ENCODE measurements around the gene GAGE10. TPM values are rescaled to one million over a fixed set of nuclear protein-coding genes. Genes with fewer than 3 reads are reported as not detected.
"Not testable (repeated sequence)": the region's sequence is repeated elsewhere in the genome, so short reads cannot be mapped to it uniquely, and the experiment has no call there.

The GAGE10 gene
- total and polyA plus RNA-seq, 4 experiments from 2014 or later, result not detected

DNA sequence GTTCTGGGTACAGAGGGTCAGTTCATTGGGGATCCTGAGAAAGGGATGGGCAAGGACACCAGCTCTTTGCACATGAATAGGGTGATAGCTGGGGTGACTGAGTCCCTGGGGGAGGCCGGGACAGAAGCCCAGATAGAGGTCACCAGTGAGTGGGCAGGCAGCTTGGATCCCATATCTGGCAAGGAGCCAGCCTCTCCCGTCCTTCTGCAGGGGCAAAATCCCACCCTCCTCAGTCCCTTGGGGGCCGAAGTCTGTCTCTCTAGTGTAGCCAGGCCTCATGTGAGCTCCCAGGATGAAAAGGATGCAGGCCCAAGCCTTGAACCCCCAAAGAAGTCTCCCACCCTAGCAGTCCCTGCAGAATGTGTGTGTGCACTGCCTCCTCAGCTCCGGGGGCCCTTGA lies 16.9 kb upstream of the GAGE10 start:
- peaks cover 29% of the 10 kb centered on the region for H3K4me1 ChIP-seq (ENCODE audit: insufficient read depth, low read length)
- ChIA-PET POLR2A (ENCODE audit: partially characterized antibody) (interaction anchor here (0.6 to 2.8 kb wide), 2 partner anchors 8 to 10 kb away, joined by 4 to 14 read pairs; no protein-coding TSS in a partner anchor), CTCF (ENCODE audit: partially characterized antibody) (interaction anchor here (1.1 to 1.7 kb wide), 2 partner anchors 10 to 57 kb away, joined by 3 to 6 read pairs; no protein-coding TSS in a partner anchor)
- intact Hi-C loops (cut with micrococcal nuclease), result no loop called here
- no peaks in the 10 kb centered on the region for H3K36me3 ChIP-seq (ENCODE audit: insufficient read depth, low read length)
- H3K9me3 ChIP-seq (ENCODE audit: control insufficient read depth in 1 of 2, low read length in 2 of 2), result no peaks in the 10 kb centered on the region
- peak overlapping the region in 1 of 7 donors; percentile 17 for H3K27ac Mint-ChIP-seq
- H3K27ac ChIP-seq (ENCODE audit: low read depth, low read length), result no peak overlapping the region
- H3K4me3 Mint-ChIP-seq, result no peak overlapping the region
- peaks cover 23 to 42% (median 29%) of the 10 kb centered on the region in 4 donors for H3K4me1 Mint-ChIP-seq
- no peaks in the 10 kb centered on the region for H3K27me3 ChIP-seq (ENCODE audit: insufficient read depth, low read length)
- no peaks in the 10 kb centered on the region for H3K27me3 Mint-ChIP-seq
- H3K9me3 Mint-ChIP-seq, result peaks cover 0 to 2% (median 0%) of the 10 kb centered on the region in 8 donors
- H3K36me3 Mint-ChIP-seq, result peaks cover 0 to 4% of the 10 kb centered on the region in 2 donors
- no peak for DNase-seq
- H3K4me3 ChIP-seq (ENCODE audit: low read length in 2 of 2), result no peak overlapping the region

DNA sequence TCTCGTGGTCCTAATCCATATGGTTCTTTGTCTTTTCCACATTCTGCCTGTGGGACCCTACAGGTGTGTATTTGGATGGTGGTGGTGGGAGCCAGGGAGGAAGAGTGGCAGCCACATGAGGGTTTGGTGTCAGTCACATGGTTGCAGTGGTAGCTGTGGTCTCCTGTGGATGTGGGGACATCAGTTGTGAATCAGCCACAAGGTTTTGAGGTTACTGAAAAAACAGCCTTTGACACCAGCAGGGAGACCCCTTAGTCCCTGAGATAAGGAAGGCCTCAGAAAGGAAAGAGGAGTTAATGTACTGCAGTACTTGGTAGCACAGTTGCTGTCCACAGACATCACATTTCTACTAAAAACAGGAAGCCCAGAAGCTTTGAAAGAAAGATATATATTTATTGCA lies 15.8 kb upstream of the GAGE10 start:
- Mint-ChIP-seq H3K4me3 (no peak overlapping the region), H3K27me3 (no peaks in the 10 kb centered on the region), H3K36me3 (no peaks in the 10 kb centered on the region), H3K4me1 (peaks cover 24 to 43% (median 29%) of the 10 kb centered on the region in 4 donors), H3K27ac (peak overlapping the region in 4 of 7 donors; percentile 4 to 86 (median 46)), H3K9me3 (peaks cover 0 to 2% (median 0%) of the 10 kb centered on the region in 8 donors)
- H3K27ac ChIP-seq (ENCODE audit: low read depth, low read length), result no peak overlapping the region
- intact Hi-C loops (cut with micrococcal nuclease), result no loop called here
- peaks cover 29% of the 10 kb centered on the region for H3K4me1 ChIP-seq (ENCODE audit: insufficient read depth, low read length)
- H3K27me3 ChIP-seq (ENCODE audit: insufficient read depth, low read length), result no peaks in the 10 kb centered on the region
- no peaks in the 10 kb centered on the region for H3K36me3 ChIP-seq (ENCODE audit: insufficient read depth, low read length)
- ChIA-PET CTCF (ENCODE audit: partially characterized antibody) (interaction anchor here (1.7 kb wide), 1 partner anchor 11 kb away, joined by 6 read pairs; no protein-coding TSS in a partner anchor), POLR2A (ENCODE audit: partially characterized antibody) (interaction anchor here (2.8 kb wide), 1 partner anchor 11 kb away, joined by 14 read pairs; no protein-coding TSS in a partner anchor)
- H3K9me3 ChIP-seq (ENCODE audit: control insufficient read depth in 1 of 2, low read length in 2 of 2), result no peaks in the 10 kb centered on the region
- DNase-seq, result no peak
- no peak overlapping the region for H3K4me3 ChIP-seq (ENCODE audit: low read length in 2 of 2)

DNA sequence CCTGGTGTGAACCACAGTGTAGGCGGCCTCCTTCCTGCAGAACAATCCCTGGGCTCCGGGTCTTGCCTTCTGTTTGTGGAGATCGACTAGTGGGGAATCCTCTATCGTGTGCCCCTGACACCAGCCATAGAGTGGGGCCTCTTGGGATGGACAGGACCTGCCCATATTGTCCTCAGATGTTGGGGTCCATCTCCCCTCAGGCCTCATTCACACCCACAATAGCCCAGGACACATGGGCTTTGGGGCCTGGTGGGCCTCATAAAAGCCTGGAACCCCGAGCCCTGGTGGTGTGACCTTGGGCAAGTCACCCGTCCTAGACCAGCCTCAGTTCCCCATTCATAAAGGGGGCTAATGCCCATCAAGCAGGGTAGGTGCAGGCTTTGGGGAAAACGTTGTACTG lies 13.2 kb upstream of the GAGE10 start:
- POLR2A ChIA-PET (ENCODE audit: partially characterized antibody), result interaction anchor here (1.6 kb wide), 1 partner anchor 17 kb away, joined by 9 read pairs; no protein-coding TSS in a partner anchor
- H3K27ac Mint-ChIP-seq, result no peak overlapping the region
- H3K9me3 Mint-ChIP-seq, result peaks cover 0 to 2% (median 0%) of the 10 kb centered on the region in 8 donors
- no peak overlapping the region for H3K4me3 ChIP-seq (ENCODE audit: low read length in 2 of 2)
- no peak overlapping the region for H3K27ac ChIP-seq (ENCODE audit: low read depth, low read length)
- H3K4me1 Mint-ChIP-seq, result peaks cover 22 to 42% (median 29%) of the 10 kb centered on the region in 4 donors
- CTCF ChIA-PET (ENCODE audit: partially characterized antibody), result interaction anchor here (2.3 kb wide), 1 partner anchor 14 kb away, joined by 9 read pairs; no protein-coding TSS in a partner anchor
- no peaks in the 10 kb centered on the region for H3K9me3 ChIP-seq (ENCODE audit: control insufficient read depth in 1 of 2, low read length in 2 of 2)
- no peak for DNase-seq
- H3K36me3 ChIP-seq (ENCODE audit: insufficient read depth, low read length), result no peaks in the 10 kb centered on the region
- no peaks in the 10 kb centered on the region for H3K36me3 Mint-ChIP-seq
- H3K27me3 Mint-ChIP-seq, result no peaks in the 10 kb centered on the region
- intact Hi-C loops (cut with micrococcal nuclease), result no loop called here
- no peak overlapping the region for H3K4me3 Mint-ChIP-seq
- peaks cover 34% of the 10 kb centered on the region for H3K4me1 ChIP-seq (ENCODE audit: insufficient read depth, low read length)
- no peaks in the 10 kb centered on the region for H3K27me3 ChIP-seq (ENCODE audit: insufficient read depth, low read length)

DNA sequence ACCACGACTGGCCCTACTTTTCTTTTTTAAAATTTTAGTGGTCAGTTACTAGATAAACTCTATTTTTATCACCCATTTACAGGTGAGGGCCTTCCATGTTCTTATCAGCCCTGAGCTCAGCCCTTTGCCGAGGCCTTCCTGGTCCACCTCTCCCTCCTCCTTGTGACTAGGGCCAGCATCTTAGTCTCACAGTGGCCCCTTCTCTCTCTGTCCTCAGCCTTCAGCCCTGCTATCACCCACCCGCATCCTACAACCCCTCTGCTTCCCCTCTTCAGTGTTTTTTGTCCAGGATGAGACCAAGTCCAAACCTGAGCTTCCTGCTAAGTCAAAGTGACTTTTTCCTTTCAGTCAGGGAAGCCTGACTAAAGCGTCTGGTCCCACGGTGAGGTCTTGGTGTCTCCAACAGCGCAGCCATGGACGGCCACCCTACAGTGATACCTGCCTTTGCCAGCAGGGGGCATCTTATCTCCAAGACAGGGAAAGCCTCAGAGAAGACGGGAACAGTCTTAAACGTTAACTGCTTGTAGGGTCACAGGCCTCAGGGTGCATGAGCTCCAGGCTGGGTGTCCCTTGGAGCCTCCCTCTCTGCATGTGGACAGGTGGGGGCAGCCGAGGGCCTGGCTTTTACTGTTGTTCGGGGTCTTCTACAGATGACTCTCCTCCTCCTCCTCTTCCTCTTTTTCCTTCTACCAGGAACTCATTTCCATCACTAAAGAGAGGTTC lies 11.7 kb upstream of the GAGE10 start:
- peak overlapping the region in 5 of 8 donors; percentile 1 to 84 (median 57) for H3K4me3 Mint-ChIP-seq
- Histone ChIP-seq H3K4me3 (ENCODE audit: low read length in 2 of 2) (no peak overlapping the region), H3K27ac (ENCODE audit: low read depth, low read length) (no peak overlapping the region), H3K36me3 (ENCODE audit: insufficient read depth, low read length) (no peaks in the 10 kb centered on the region), H3K27me3 (ENCODE audit: insufficient read depth, low read length) (no peaks in the 10 kb centered on the region), H3K4me1 (ENCODE audit: insufficient read depth, low read length) (peaks cover 34% of the 10 kb centered on the region), H3K9me3 (ENCODE audit: control insufficient read depth in 1 of 2, low read length in 2 of 2) (no peaks in the 10 kb centered on the region)
- CTCF ChIA-PET (ENCODE audit: partially characterized antibody), result interaction anchor here (0.9 to 2.3 kb wide), 8 partner anchors 11 to 462 kb away, joined by 3 to 14 read pairs (median 6); no protein-coding TSS in a partner anchor
- peak; percentile 56 to 64 (median 59) for DNase-seq
- intact Hi-C loops (cut with micrococcal nuclease), result loop anchor here (1.0 to 2.0 kb wide), 2 partner anchors 463 to 587 kb away; partner anchors contain the start of gene USP27X
- peaks cover 0 to 2% (median 0%) of the 10 kb centered on the region in 8 donors for H3K9me3 Mint-ChIP-seq
- H3K27ac Mint-ChIP-seq, result peak overlapping the region in 6 of 7 donors; percentile 10 to 91 (median 74)
- peaks cover 22 to 42% (median 29%) of the 10 kb centered on the region in 4 donors for H3K4me1 Mint-ChIP-seq
- POLR2A ChIA-PET (ENCODE audit: partially characterized antibody), result interaction anchor here (1.1 to 2.2 kb wide), 4 partner anchors 18 to 101 kb away, joined by 3 to 9 read pairs (median 8); no protein-coding TSS in a partner anchor
- no peaks in the 10 kb centered on the region for H3K27me3 Mint-ChIP-seq
- no peaks in the 10 kb centered on the region for H3K36me3 Mint-ChIP-seq

DNA sequence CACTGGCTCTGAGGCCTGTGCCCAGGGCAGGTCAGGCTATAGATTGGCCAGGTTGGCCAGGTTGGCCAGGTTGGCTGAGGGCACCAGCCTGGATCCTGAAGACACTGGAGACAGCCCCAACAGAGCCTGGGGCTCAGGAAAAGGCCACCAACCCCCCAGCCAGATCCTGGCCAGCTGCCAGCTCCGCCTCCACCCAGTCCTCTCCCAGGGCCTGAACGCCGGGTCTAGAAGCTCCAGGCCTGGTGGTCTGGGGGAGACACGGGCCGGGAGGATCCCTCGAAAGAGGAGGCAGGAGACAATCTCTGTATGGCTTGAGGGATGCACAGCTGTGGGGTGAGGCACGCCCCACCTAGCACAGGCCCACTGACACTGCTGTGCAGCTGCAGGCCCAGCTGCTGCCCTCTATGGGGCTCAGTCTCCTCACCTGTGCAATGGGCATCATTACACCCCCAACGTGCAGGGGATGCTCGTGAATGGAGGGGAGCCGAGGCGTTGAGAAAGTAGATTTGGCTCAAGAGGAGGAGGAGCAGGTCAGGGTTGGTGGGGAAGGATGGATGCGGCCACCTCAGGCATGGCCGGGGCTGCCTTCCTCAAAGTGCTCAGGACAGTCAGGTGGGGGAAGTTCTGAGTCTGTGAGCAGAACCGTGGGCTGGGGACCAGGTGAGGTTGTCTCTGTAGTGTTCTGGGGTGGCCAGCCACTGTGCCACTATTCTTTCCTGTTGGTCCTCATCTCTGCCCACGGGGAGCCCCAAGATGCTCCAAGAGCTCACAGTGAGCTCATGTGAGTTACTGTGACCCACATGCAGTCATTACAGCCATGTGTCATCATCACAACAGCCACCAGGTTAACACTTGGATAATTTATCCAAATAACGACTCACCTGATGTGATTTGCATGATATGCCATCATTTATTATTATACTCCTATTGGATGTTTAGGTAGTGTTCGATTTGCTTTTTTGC lies 10.8 kb upstream of the GAGE10 start:
- Mint-ChIP-seq H3K4me3 (peak overlapping the region in 1 of 8 donors; percentile 57), H3K9me3 (peaks cover 0 to 2% (median 0%) of the 10 kb centered on the region in 8 donors), H3K36me3 (no peaks in the 10 kb centered on the region), H3K27ac (peak overlapping the region in 3 of 7 donors; percentile 13 to 53 (median 51)), H3K4me1 (peaks cover 18 to 33% (median 25%) of the 10 kb centered on the region in 4 donors), H3K27me3 (no peaks in the 10 kb centered on the region)
- POLR2A ChIA-PET (ENCODE audit: partially characterized antibody), result interaction anchor here (1.1 to 2.2 kb wide), 3 partner anchors 17 to 102 kb away, joined by 3 to 9 read pairs (median 8); no protein-coding TSS in a partner anchor
- Histone ChIP-seq H3K27me3 (ENCODE audit: insufficient read depth, low read length) (no peaks in the 10 kb centered on the region), H3K4me3 (ENCODE audit: low read length in 2 of 2) (no peak overlapping the region), H3K36me3 (ENCODE audit: insufficient read depth, low read length) (no peaks in the 10 kb centered on the region), H3K4me1 (ENCODE audit: insufficient read depth, low read length) (peaks cover 29% of the 10 kb centered on the region), H3K9me3 (ENCODE audit: control insufficient read depth in 1 of 2, low read length in 2 of 2) (no peaks in the 10 kb centered on the region), H3K27ac (ENCODE audit: low read depth, low read length) (no peak overlapping the region)
- DNase-seq, result no peak
- CTCF ChIA-PET (ENCODE audit: partially characterized antibody), result interaction anchor here (1.0 to 2.3 kb wide), 6 partner anchors 11 to 100 kb away, joined by 3 to 14 read pairs (median 6); no protein-coding TSS in a partner anchor
- intact Hi-C loops (cut with micrococcal nuclease), result loop anchor here (1.0 to 2.0 kb wide), 2 partner anchors 462 to 586 kb away; partner anchors contain the start of gene USP27X

DNA sequence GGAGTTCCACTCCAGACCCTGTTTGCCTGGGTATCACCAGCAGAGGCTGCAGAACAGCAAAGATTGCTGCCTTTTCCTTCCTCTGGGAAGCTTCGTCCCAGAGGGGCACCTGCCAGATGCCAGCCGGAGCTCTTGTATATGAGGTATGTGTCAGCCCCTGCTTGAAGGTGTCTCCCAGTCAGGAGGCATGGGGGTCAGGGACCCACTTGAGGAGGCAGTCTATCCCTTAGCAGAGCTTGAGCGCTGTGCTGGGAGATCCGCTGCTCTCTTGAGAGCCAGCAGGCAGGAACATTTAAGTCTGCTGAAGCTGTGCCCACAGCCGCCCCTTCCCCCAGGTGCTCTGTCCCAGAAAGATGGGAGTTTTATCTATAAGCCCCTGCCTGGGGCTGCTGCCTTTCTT lies 4.2 kb upstream of the GAGE10 start:
- POLR2A ChIA-PET (ENCODE audit: partially characterized antibody); H3K9me3 ChIP-seq (ENCODE audit: control insufficient read depth in 1 of 2, low read length in 2 of 2); intact Hi-C loops (cut with micrococcal nuclease); H3K27ac Mint-ChIP-seq; H3K9me3 Mint-ChIP-seq; H3K4me1 ChIP-seq (ENCODE audit: insufficient read depth, low read length); H3K36me3 Mint-ChIP-seq; H3K27ac ChIP-seq (ENCODE audit: low read depth, low read length); CTCF ChIA-PET (ENCODE audit: partially characterized antibody); DNase-seq; H3K27me3 Mint-ChIP-seq; H3K4me3 ChIP-seq (ENCODE audit: low read length in 2 of 2); H3K27me3 ChIP-seq (ENCODE audit: insufficient read depth, low read length); H3K36me3 ChIP-seq (ENCODE audit: insufficient read depth, low read length); H3K4me3 Mint-ChIP-seq; H3K4me1 Mint-ChIP-seq: not testable (repeated sequence)

Data from CD4-positive, alpha-beta memory T cell (primary cell).